Hematopoietic multipotent progenitor cell treated with erythropoietin and hydrocortisone succinate and interleukin-3 and kit ligand, for 8 days (in vitro differentiated cells): ENCODE measurements around the gene GRK5.
"Not testable (repeated sequence)": the region's sequence is repeated elsewhere in the genome, so short reads cannot be mapped to it uniquely, and the experiment has no call there.

Source experiments
- DNase-seq: peaks from one replicate; pipeline ENCODE4 v3.0.0-alpha.2; 2015

The GRK5 gene

DNA sequence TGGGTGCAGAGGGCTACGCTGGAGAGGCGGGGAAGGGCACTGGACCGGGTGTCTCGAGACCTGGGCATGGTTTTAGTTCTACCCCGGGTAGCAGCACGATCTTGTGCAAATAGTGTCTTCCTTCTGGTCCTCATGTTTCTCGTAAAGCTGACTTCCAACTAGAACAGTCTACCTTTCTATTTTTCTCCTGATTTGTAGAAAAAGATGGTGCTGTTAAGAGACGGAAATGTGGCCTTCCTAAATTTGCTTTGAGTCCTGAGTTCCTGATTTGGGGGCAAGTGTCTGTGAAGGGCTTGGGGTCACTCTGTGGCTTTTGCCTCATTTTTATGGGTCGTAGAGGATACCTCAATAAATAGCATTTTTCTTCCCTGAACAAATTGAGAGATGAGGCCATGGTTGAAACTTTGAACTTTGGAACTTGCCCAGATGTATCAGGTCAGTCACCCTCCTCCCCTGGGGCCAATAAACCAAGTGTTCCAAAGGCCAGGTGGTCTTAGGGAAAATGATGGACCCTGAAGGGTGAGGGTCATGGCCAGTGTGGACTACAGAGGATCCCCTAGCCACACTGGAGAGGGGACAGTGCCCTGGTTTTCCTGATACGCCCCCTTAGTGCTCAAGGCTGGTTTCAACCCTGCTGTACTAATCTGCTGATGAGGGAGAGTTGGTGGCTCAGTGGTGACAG, 45.2 kb downstream of the GRK5 start:
- DNase-seq: no peak

DNA sequence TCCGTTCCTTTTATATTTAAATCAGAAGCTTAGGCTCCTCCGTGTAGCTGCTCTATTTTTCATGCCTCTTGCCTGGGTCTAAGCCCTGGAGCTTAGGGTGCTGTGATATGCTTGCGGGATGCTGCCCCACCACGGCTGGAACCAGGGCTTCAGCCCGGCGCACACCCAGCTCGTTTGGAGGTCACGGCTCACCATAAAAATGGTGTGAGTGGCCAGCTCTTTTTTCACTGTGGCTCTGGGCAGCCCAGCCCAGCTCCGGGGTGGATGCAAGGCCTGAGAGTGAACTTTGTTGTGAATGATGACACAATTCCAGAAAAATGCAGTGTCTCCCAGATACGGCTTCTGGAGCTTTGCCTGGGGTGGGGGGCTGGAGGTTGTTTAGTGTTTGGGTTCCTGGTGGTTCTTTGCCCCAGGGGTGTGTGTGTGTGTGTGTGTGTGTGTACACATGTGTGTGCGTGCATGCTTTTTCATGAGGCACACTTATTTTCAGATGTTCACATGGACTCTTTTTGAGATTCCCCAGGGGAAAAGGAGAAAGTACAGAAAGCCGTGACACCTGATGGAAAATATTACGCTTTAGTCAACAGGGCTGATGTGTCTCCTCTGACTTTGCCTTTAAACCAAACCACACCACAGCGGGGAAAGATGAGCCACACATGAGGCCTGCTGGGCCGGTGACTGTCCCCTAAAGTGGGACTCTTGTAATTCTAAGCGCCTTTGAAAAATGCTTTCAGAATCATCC, 46.2 kb downstream of the GRK5 start:
- no peak for DNase-seq

DNA sequence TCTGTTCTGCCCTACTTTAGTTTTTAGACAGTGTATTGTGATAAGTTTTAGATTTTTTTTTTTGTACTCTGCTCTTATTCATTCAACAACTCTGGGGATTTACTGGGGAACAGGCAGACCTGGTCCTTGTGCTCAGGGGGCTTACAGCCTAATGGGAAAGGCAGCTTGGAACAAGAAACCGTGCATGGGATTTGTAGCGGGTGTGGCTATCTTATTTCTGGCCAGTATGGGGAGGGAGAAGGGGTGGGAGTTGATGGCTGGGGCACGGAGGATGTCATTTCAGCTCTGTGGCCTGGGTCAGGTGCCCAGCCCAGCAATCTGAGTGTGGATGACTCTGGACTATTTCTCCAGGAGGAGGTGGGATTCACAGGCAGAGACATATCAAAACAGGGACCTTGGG, 47.0 kb downstream of the GRK5 start:
- no peak for DNase-seq

DNA sequence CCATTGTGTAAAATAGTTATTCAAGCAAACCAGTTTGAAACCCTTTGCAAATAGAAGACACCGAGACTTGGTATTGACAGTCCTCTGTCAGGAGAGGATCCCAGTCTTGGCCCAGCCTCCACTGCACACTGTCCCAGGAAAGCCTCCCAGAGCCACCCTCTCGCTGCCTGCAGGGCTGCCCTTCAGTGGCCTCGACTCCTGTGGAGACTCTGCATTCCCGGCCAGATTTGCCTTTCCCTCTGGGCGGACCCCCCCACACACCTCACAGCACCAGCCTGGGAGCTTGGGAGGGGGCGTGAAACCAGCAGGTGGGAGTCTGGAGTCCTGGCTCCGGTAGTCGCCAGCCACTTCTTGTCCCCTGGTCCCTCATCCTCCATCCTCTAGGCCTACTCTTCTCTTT, 48.7 kb downstream of the GRK5 start:
- no peak for DNase-seq

DNA sequence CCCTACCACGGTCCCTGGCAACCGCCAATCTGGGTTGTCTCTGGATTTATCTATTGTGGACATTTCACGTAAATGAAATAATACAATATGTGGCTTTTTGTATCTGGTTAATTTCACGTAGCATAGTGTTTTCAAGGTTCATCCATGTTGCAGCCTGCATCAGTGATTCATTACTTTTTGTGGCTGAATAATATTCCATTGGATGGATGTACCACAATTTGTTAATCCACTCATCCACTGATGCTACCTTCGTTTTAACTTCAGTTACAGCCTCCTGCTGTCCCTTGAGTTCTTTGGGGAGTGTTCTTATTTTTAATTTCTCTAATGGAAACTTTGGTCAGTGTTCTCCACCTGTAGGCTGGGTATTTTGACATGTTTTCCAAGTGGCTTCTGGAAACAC, 49.5 kb downstream of the GRK5 start:
- DNase-seq: no peak

DNA sequence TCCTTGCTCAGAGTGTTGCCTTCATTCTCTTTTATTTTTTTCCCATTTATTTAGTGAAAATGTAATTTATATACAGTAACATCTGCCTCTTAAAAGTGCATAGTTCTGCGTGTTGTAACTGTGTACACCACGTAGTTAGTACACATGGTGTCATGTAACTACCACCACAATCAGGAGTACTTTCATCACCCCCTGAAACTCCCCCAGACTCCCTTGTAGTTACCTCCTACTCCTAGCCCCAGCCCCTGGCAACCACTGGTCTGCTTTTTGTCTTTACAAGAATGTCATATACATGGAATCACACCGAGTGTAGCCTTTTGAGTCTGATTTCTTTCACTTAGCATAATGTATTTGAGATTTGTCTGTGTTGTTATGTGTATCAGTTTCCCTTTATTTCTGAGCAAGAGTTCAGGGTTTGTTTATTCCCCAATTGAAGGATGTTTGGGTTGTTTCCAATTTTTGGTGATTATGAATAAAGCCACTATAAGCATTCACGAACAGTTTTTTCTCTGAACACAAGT, 50.6 kb downstream of the GRK5 start:
- no peak for DNase-seq

DNA sequence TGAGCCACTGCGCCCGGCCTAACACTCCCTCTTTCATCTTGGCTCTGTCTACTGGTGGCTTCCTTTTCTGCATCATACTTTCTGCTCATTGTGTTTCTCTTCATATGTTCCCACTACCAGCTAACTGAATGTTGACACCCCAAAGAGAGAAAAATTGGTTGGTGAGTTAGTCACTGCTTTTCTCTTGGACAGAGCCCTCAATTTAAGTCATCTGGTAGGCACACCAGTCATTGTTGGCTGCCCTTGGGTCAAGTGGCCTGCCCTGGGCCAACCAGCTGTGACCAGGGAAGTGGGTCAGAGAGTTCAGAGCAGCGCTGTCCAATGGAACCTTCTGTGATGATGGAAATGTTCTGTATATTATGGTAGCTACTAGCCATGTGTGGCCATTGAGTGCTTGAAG, 52.0 kb downstream of the GRK5 start:
- DNase-seq: no peak

DNA sequence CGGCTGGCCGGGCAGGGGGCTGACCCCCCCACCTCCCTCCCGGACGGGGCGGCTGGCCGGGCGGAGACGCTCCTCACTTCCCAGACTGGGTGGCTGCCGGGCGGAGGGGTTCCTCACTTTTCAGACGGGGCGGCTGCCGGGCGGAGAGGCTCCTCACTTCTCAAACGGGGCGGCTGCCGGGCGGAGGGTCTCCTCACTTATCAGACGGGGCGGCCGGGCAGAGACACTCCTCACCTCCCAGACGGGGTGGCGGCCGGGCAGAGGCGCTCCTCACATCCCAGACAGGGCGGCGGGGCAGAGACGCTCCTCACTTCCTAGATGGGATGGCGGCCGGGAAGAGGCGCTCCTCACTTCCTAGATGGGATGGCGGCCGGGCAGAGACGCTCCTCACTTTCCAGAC, 53.6 kb downstream of the GRK5 start:
- not testable (repeated sequence) for DNase-seq

DNA sequence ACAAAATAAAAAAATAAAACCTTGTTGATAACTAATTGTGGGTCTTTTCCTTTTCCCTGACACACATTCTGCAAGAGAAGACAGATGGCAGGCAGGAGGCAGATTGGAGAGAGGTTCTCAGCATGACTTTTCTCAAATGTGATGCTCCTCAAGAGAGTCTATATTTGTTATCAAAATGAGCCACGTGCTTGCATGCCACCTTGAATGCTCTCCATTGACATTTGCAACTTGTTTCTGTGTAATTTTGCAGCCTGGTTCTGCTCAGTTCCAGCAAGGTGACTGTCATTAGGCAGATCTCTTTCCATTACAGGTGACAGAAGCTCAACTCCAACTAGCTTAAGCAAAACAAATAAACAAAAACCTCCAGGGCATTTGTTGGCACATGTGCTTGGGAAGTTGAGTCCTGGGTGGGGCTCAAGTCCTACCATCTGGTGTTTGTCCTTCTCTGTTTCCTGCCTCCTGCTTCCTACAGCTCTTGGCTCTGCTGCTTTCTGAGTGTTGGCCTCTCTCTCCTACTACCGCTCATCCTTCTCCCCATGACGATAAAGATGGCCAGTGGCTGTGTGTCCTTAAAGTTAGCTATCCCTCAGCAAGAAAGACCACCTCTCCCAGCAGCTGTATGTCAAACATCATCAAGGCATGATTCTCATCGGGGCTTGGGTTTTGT, 56.7 kb downstream of the GRK5 start:
- no peak for DNase-seq

DNA sequence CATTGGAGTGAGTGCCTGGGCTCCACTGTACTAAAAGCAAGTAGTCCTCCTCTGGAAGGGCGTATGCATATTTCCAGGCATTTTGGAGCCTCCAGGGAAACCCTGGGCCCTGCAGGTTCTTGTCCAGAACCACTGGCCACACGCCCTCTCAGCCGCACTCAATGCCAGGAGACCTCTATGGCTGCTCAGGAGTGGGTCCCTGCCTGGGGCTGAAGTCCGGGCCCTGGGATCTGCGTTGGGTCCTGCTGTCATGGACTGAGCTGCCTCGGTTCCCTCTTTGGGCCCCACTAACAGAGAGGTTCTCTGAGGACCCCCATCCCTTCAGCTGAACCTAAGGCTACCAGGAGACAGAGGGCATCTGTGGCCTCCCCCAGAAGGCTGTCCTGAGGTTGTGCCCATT, 58.3 kb downstream of the GRK5 start:
- DNase-seq: no peak

DNA sequence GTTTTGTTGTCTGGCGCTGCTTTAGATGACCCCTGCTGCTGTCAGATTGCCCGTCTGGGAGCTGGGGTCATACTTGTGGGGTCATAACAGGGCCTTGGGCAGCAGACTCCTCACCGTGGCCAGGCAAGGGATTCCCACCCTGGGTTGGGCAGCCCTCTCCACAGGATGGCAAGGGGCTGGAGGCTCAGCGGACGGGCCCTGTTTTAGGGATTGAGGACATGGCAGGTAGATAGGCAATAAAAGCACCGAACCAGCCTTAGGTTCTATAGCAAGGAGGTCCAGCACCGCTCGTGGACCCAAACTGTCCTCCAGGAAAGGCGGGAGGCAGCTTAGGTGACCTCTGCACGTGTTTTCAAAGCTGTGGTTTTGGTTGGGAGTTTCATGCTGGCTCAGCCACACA, 60.0 kb downstream of the GRK5 start:
- no peak for DNase-seq

DNA sequence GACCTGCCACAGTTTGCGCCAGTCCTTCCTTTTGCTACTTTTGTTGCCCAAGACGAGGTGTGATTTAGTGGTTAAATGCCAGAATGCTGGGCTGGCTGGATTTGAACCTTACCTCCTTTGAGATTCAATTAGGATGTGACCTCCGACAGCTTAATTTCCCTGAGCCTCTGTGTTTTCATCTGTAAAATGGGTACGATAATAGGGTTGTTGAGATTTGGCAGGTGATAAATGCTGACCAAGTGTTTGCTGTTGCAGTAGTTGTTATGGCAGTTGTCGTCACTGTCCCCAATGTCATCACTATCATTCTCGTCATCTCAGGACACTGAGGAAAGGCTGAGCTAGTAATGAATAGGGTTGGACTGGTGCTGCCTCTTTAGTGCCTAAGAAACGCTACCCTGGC, 61.1 kb downstream of the GRK5 start:
- DNase-seq: no peak

DNA sequence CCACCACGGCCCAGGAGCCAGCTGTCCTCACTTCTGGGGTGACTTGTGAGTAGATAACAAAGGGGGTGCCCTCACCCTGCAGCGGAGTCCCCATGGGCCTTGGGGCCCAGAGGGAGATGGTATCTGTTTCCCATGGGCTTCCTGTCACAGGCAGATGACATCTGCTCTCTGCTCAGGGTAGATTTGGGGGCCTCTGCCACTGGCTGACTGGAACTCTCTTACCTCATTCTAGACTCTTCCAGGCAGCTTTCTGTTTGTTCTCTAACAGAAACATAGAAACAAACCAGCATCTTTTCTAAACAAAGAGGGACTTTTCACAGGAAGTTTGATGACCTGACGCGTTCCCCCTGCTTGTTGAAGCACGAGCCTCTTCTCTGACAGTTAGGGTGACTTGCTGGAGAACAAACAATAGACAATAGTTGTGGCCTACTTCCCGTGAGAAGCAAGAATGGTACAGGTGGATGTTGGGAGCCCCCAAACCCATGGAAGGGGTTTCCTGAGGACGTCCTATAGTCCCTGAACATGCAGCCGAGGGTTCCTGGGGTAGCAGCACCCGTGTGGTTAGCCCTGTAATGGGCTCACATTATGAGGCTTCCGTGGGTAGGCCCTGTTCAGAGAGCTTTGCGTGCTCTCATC, 61.6 kb downstream of the GRK5 start:
- DNase-seq: peak; percentile 50

DNA sequence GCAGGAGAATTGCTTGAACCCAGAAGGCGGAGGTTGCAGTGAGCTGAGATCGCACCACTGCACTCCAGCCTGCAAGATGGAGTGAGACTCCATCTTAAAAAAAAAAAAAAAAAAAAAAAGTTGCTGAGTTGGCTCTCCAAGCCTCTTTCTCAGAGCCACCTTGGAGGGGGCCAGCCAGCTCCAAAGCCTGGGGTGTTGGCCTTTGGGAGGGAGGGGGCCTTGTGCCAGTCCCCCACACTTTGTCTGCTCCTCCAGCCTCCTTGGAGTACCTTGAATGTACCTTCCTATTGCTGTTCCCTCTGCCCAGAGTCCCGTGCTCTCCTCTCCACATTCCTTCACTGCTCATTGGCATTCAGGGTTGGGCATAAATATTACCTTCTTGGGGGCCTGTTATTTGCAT, 62.4 kb downstream of the GRK5 start:
- no peak for DNase-seq

DNA sequence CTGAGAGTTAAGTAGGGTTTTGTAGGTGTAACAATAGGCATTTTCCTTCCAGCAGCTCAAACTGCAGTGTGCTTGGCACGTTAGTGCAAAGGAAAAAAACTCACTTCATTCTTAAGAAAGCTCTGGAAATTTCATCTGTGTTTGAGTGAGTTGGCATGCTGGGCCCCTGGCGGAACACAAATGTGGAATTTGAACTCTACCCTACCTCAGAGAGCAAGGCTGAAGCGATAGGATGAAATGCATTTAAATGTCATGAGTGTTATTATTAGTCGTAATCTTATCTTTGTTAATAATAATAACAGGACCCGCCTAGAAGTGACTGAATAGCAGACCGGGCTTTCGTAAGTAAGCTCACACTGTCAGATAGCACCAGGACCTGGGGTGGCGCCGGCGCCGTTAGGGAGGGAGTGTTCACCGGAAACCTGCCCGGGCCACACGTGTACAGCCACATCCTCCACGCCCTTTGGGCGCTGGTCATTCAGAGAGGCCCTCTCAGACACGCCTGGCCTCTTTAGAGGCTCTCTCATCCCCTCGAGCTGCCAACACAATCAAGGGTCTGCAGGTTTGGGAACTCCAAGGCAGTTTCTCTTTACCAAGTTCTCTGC, 63.5 kb downstream of the GRK5 start:
- peak; percentile 58 for DNase-seq

DNA sequence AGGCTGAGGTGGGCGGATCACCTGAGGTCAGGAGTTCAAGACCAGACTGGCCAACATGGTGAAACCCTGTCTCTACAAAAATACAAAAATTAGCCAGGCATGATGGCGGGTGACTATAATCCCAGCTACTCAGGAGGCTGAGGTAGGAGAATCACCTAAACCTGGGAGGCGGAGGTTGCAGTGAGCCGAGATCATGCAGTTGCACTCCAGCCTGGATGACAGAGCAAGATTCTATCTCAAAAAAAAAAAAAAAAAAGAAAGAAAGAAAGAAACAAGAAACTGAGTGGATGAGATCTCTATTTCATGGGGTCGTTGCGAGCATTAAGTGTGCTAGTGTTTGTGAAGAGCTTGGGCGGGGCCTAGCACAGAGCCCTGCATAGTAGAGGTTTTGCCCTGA, 65.0 kb downstream of the GRK5 start:
- not testable (repeated sequence) for DNase-seq

DNA sequence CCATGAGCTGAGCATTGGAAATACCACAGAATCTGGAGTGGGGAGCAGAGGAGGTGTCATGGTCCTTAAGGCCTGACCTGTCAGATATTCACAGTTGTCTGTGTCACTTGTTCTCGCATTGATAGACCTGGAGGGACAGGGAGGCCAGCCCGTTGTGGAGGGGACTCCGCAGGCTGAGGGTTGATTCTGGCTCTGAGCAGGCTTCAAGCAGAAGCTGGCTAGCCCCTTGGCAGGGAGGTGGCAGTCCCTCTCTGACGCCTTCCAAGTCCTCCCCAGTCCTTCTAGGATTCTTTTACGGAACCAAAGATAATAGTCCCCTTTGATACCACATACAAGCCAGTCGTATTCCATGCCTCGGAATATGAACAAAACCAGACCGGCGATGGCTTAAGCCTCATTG, 65.4 kb downstream of the GRK5 start:
- no peak for DNase-seq

DNA sequence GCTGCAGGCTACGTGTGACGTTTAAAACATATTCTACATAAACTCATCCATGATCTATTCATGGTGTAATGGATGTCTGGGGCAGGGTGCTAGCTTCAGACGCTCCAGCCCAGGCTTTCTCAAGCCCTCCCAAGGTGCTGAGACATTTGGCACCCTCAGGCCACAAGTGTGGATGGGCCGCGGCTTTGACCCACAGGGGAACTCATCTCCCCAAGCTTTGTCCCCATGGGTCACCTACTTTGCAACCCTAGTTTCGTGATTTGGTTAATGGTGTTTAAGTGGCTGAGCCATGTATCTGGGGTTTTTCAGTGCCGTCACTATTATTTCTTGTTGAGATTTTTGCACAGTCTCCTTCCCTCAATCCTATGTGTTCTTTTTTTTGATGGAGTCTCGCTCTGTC, 66.0 kb downstream of the GRK5 start:
- no peak for DNase-seq

DNA sequence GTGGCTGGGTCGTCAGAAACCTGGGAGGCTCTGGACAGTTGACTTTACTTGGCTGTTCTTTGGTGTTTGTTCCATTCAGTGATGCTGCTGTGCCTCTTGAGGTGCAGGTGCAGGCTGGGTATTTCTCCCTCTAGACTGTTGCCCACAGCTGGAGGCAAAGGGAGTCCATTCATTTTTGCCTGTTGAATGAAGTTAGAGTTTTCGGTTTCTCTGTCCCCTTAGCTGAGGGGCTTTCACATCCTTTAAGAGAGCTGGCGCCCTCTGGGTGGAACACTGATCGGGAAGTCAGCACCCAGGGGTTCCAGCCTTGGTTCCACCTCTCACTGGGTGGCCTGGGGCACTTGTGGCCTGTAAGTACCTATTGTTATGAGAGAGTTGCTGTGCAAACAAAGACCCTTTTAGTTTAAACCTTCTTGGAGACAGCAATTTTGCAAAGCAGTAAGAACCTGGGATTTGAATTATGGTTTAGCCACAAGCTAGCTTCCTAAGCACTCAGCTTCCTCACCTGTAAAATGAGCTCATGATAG, 67.2 kb downstream of the GRK5 start:
- DNase-seq: no peak

DNA sequence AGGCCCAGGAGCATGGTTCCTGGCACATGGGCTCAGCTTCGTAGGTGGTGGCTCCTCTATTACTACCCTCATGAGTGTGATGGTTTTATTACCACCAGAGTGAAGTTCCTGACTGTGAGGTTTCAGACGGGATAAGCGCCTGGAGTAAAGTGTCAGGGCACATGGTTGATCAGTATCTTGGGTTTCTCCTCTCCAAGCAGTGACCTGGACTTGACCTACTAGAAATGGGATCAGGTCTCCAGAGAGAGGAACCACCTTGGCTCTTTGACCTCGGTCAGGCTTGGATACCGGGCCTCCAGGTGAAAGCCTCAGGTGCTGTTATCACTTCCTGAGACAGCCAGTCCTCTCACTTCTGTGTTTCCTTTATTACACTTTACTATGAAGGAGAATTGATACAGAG, 67.7 kb downstream of the GRK5 start:
- DNase-seq: no peak

DNA sequence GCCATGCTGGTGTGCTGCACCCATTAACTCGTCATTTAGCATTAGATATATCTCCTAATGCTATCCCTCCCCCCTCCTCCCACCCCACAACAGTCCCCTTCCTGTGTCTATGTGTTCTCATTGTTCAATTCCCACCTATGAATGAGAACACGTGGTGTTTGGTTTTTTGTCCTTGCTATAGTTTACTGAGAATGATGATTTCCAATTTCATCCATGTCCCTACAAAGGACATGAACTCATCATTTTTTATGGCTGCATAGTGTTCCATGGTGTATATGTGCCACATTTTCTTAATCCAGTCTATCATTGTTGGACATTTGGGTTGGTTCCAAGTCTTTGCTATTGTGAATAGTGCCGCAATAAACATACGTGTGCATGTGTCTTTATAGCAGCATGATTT, 68.8 kb downstream of the GRK5 start:
- DNase-seq: not testable (repeated sequence)

DNA sequence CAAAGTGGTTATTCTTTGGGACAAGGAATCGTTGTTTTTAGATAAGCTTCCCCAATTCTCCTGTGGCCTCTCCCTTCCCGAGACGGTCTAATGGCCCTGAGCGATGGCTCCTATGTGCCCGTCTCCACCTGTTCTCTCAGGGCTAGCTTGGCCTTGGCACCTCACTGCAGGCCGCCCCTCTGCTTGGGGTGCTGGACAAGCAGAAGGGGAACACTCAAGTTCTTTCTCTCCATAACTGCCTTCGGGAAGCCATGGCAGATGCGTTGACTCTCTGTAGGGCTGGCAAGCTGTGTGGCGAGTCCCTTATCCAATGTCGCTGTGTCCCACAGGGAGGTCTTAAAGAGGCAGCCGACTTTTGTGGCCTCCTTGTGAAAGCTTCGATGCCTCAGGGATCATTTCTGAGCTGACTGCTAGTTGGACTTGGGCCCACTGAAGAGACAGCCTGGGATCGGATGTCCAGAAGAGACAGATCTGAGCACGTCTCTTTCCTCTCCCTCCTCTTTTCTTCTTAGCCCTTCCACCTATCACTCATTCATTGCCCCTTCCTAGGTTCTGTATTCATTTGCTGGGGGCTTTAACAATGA, 70.8 kb downstream of the GRK5 start:
- DNase-seq: no peak

DNA sequence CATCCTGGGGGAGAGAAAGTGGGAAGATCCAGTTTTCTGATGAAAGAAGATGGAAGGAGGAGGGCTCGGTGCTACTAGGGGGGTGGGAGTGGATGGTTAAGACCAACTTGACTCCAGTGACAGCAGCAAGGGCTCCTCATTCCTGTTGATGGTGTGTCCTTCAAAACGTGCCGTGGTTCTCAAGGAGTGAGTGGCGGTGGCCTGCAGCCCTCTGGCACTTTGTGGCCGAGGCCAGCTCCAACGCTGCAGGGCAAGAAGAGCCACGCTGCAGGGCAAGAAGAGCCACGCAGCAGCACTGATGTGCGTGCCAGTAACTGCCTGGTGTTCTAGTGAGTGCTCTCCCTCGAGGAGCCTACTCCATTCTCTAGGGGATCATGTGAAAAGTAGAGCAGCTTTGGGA, 72.1 kb downstream of the GRK5 start:
- no peak for DNase-seq
